IMR-90 (cell line): Measurements from ENCODE around the gene SHROOM3. TPM values are rescaled to one million over a fixed set of nuclear protein-coding genes. Genes with fewer than 3 reads are reported as not detected.

Experiments
- ATAC-seq: fragments of 200-7000 bp; cut with Tn5 transposase; 2 replicates; pipeline ENCODE4 v1.9.1; 2020; ENCODE audit warnings: low read depth, mild to moderate bottlenecking, moderate library complexity
- BruUV-seq: library from RNA; stranded (reverse); fragments of 400-500 nt; replicated peaks from 2 replicates; lab custom pipeline; 2021; lab: Mats Ljungman, UMichigan
- CTCF ChIA-PET: fragments of 300-600 bp; formaldehyde crosslinking; extraction: SDS; loops from one replicate; lab custom pipeline; 2021; ENCODE audit warnings: antibody characterized with exemption; lab: Yijun Ruan, JAX
- POLR2A ChIA-PET: fragments of 300-600 bp; sonication (Branson Sonifier 250); formaldehyde crosslinking; loops from one replicate; lab custom pipeline; 2022; ENCODE audit warnings: antibody characterized with exemption; ENCODE audit not compliant: unreplicated experiment; lab: Charles Lee
- DNase-seq: peaks from one replicate; pipeline ENCODE4 v3.0.0; 2013
- H2AFZ ChIP-seq: replicated peaks from 2 replicates; pipeline ENCODE3; 2013; ENCODE audit warnings: low read length, mild to moderate bottlenecking; ENCODE audit not compliant: poor library complexity
- H2AK5ac ChIP-seq: 2 replicates; pipeline ENCODE4 v1.6.1; 2013; ENCODE audit warnings: low read depth, low read length, inconsistent platforms
- H2AK9ac ChIP-seq: replicated peaks from 2 replicates; pipeline ENCODE3; 2013; ENCODE audit warnings: mild to moderate bottlenecking, low read depth, low read length, moderate library complexity; ENCODE audit not compliant: poor library complexity
- H2BK120ac ChIP-seq: 2 replicates; pipeline ENCODE4 v1.6.1; 2013; ENCODE audit warnings: low read depth, low read length, inconsistent platforms
- H2BK15ac ChIP-seq: 3 replicates; pipeline ENCODE4 v1.6.1; 2013; ENCODE audit warnings: low read depth, low read length, inconsistent platforms
- H2BK20ac ChIP-seq: 2 replicates; pipeline ENCODE4 v1.6.1; 2013; ENCODE audit warnings: low read depth, mild to moderate bottlenecking, inconsistent platforms, low read length, moderate library complexity
- H2BK5ac ChIP-seq: 2 replicates; pipeline ENCODE4 v1.6.1; 2013; ENCODE audit warnings: mild to moderate bottlenecking, low read depth, low read length, inconsistent platforms; ENCODE audit not compliant: poor library complexity, severe bottlenecking
- H3K14ac ChIP-seq: replicated peaks from 2 replicates; pipeline ENCODE4 v1.6.1; 2013; ENCODE audit warnings: low read depth, low read length, inconsistent platforms
- H3K18ac ChIP-seq: 2 replicates; pipeline ENCODE4 v1.6.1; 2013; ENCODE audit warnings: low read depth, low read length, control low read depth
- H3K23ac ChIP-seq: 2 replicates; pipeline ENCODE4 v1.6.1; 2013; ENCODE audit warnings: low read depth, low read length, inconsistent platforms
- H3K27ac ChIP-seq: 2 replicates; pipeline ENCODE4 v1.5.1; 2013; ENCODE audit warnings: mild to moderate bottlenecking, control low read depth, low read length; ENCODE audit not compliant: insufficient read depth
- H3K27me3 ChIP-seq: 2 replicates; pipeline ENCODE4 v1.6.1; 2013; ENCODE audit warnings: low read length; ENCODE audit not compliant: control insufficient read depth, insufficient read depth
- H3K36me3 ChIP-seq: 2 replicates; pipeline ENCODE4 v1.6.1; 2013; ENCODE audit warnings: low read length, mixed read lengths; ENCODE audit not compliant: control insufficient read depth, insufficient read depth
- H3K4ac ChIP-seq: 2 replicates; pipeline ENCODE4 v1.6.1; 2013; ENCODE audit warnings: low read depth, low read length, inconsistent platforms
- H3K4me1 ChIP-seq: 2 replicates; pipeline ENCODE4 v1.6.1; 2013; ENCODE audit warnings: low read length, mixed read lengths; ENCODE audit not compliant: control insufficient read depth, insufficient read depth
- H3K4me2 ChIP-seq: 2 replicates; pipeline ENCODE4 v1.6.1; 2013; ENCODE audit warnings: low read depth, mild to moderate bottlenecking, control low read depth, low read length, moderate library complexity
- H3K4me3 ChIP-seq: 2 replicates; pipeline ENCODE4 v1.5.1; 2013; ENCODE audit warnings: low read depth, mild to moderate bottlenecking, control low read depth, low read length, moderate library complexity; ENCODE audit not compliant: insufficient read depth
- H3K56ac ChIP-seq: 2 replicates; pipeline ENCODE4 v1.6.1; 2013; ENCODE audit warnings: low read length, inconsistent platforms; ENCODE audit not compliant: insufficient read depth; ENCODE audit errors: extremely low read depth
- H3K79me1 ChIP-seq, 2 experiments: 2 replicates each; pipeline ENCODE4 v1.6.1; 2013; ENCODE audit warnings: low read length in 2 of 2, inconsistent platforms in 1 of 2, low read depth in 1 of 2
- H3K9ac ChIP-seq: 2 replicates; pipeline ENCODE4 v1.6.1; 2013; ENCODE audit warnings: low read depth, low read length, control low read depth
- H3K9me1 ChIP-seq: 2 replicates; pipeline ENCODE4 v1.6.1; 2013; ENCODE audit warnings: low read length, inconsistent platforms; ENCODE audit not compliant: insufficient read depth
- H3K9me3 ChIP-seq: 2 replicates; pipeline ENCODE4 v1.6.1; 2013; ENCODE audit warnings: low read length; ENCODE audit not compliant: control insufficient read depth, insufficient read depth
- H4K20me1 ChIP-seq: 2 replicates; pipeline ENCODE4 v1.6.1; 2013; ENCODE audit warnings: low read length, inconsistent platforms; ENCODE audit not compliant: insufficient read depth
- H4K5ac ChIP-seq: 2 replicates; pipeline ENCODE4 v1.6.1; 2013; ENCODE audit warnings: mild to moderate bottlenecking, low read depth, low read length, control low read depth
- H4K8ac ChIP-seq, 2 experiments: 2 replicates each; pipeline ENCODE4 v1.6.1; 2013; ENCODE audit warnings: low read depth in 2 of 2, low read length in 2 of 2, control low read depth in 1 of 2, inconsistent platforms in 1 of 2
- H4K91ac ChIP-seq: 2 replicates; pipeline ENCODE4 v1.6.1; 2013; ENCODE audit warnings: low read depth, low read length, inconsistent platforms; ENCODE audit not compliant: insufficient read depth
- BHLHE40 ChIP-seq: fragments of 150-350 bp; IDR thresholded peaks from 2 replicates; pipeline ENCODE4 v1.6.1; 2016; ENCODE audit warnings: mild to moderate bottlenecking, low read depth, low read length
- CEBPB ChIP-seq: IDR thresholded peaks from 2 replicates; pipeline ENCODE4 v1.6.1; 2012; ENCODE audit warnings: low read depth, low read length, improper control_type of control experiment
- CHD1 ChIP-seq: IDR thresholded peaks from 2 replicates; pipeline ENCODE4 v1.6.1; 2012; ENCODE audit warnings: low read depth, low read length, improper control_type of control experiment
- FOS ChIP-seq: fragments of 150-350 bp; IDR thresholded peaks from 2 replicates; pipeline ENCODE4 v1.6.1; 2016; ENCODE audit warnings: low read depth, low read length
- MAFK ChIP-seq: IDR thresholded peaks from 2 replicates; pipeline ENCODE4 v1.6.1; 2012; ENCODE audit warnings: low read depth, low read length, improper control_type of control experiment
- MAZ ChIP-seq: IDR thresholded peaks from 2 replicates; pipeline ENCODE4 v1.6.1; 2012; ENCODE audit warnings: low read depth, mild to moderate bottlenecking, low read length, improper control_type of control experiment, moderate library complexity, borderline replicate concordance
- MXI1 ChIP-seq: IDR thresholded peaks from 2 replicates; pipeline ENCODE4 v1.6.1; 2012; ENCODE audit warnings: low read depth, mild to moderate bottlenecking, low read length, moderate library complexity, borderline replicate concordance
- NFE2L2 ChIP-seq: fragments of 150-350 bp; IDR thresholded peaks from 2 replicates; pipeline ENCODE4 v1.6.1; 2016; ENCODE audit warnings: low read depth, mild to moderate bottlenecking, low read length
- POLR2A ChIP-seq: IDR thresholded peaks from 2 replicates; pipeline ENCODE4 v1.6.1; 2012; ENCODE audit warnings: mild to moderate bottlenecking, low read depth, low read length
- RAD21 ChIP-seq: IDR thresholded peaks from 2 replicates; pipeline ENCODE4 v1.6.1; 2012; ENCODE audit warnings: low read length, improper control_type of control experiment
- RCOR1 ChIP-seq: IDR thresholded peaks from 2 replicates; pipeline ENCODE4 v1.6.1; 2012; ENCODE audit warnings: mild to moderate bottlenecking, low read length, improper control_type of control experiment; ENCODE audit not compliant: insufficient replicate concordance
- RFX5 ChIP-seq: IDR thresholded peaks from 2 replicates; pipeline ENCODE4 v1.8.0; 2012; ENCODE audit warnings: low read depth, mild to moderate bottlenecking, low read length, moderate library complexity
- SMC3 ChIP-seq: fragments of 150-350 bp; IDR thresholded peaks from 2 replicates; pipeline ENCODE4 v1.6.1; 2016; ENCODE audit warnings: low read depth, mild to moderate bottlenecking, antibody characterized with exemption, low read length, moderate library complexity
- USF2 ChIP-seq: fragments of 150-350 bp; IDR thresholded peaks from 2 replicates; pipeline ENCODE4 v1.6.1; 2017; ENCODE audit warnings: mild to moderate bottlenecking, antibody characterized with exemption, low read length, low read depth
- WGBS, 2 experiments: methylation state at CpG; one replicate each; pipeline versions ENCODE4 v1.1.5 to v1.1.7; 2013; ENCODE audit warnings: missing lambda C conversion rate in 2 of 2; ENCODE audit not compliant: insufficient read length in 1 of 2; ENCODE audit errors: extremely low coverage in 2 of 2; 5-methylcytosine and 5-hydroxymethylcytosine counted together
- dilution Hi-C: fragments of 300-500 bp; cut with HindIII; formaldehyde crosslinking; loops from one replicate; pipeline ENCODE4 v1.14.3; 2018; ENCODE audit warnings: low sequenced_read_pairs; ENCODE audit not compliant: unreplicated experiment
- in situ Hi-C: fragments of 300-500 bp; cut with MboI; formaldehyde crosslinking; loops from 3 replicates; pipeline ENCODE4 v1.14.3; 2019; ENCODE audit warnings: low sequenced_read_pairs, inconsistent platforms, mixed read lengths
- intact Hi-C: fragments of 100-400 bp; cut with micrococcal nuclease; formaldehyde crosslinking; loops from 2 replicates; pipeline ENCODE4 v1.10.0; 2022
- polyA plus RNA-seq, 3 experiments: library from polyadenylated mRNA; depleted of rRNA; stranded (reverse); fragments of >200 nt; gene quantifications; 2 replicates each; pipeline ENCODE4 v1.2.3, GENCODE V29; 2012; ENCODE audit warnings: low replicate concordance in 1 of 3
- total RNA-seq: library from RNA; depleted of rRNA; stranded (reverse); fragments of >200 nt; gene quantifications from 2 replicates; pipeline ENCODE4 v1.2.3, GENCODE V29; 2012
- TF ChIP-seq, protein P1 (sequence below): fragments of 150-350 bp; IDR thresholded peaks from 2 replicates; pipeline ENCODE4 v1.6.1; 2016; ENCODE audit warnings: low read depth, mild to moderate bottlenecking, low read length, moderate library complexity, borderline replicate concordance
- TF ChIP-seq, protein P2 (sequence below): conservative IDR thresholded peaks from 2 replicates; pipeline ENCODE4 v1.5.1; 2012; ENCODE audit warnings: mild to moderate bottlenecking, low read depth, low read length, improper control_type of control experiment

Gene SHROOM3
- total and polyA plus RNA-seq, 2 of the 4 experiments (the other 2 are of a cell fraction) = 10.8 to 19.5 TPM

DNA sequence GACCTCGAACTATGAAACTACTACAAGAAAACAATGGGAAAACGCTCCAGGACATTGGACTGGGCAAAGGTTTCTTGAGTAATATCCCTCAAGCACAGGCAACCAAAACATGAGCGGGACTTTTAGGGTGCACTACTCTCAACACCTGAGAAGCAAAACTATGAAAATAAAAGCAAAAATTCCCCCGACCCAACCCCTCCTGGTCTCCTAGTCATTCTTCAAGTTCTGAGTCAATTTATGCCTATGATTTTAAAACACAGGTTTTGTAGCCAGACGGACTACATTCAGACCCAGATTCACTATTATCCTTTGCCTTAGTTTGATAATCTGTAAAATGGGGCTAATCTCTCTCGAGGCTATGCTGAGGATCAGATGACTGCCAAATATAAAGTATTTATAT, 365.9 kb downstream of the SHROOM3 start:
- no peak overlapping the region for H2AK5ac ChIP-seq
- H4K20me1 ChIP-seq = no peaks in the 10 kb centered on the region
- no peaks in the 10 kb centered on the region for H3K36me3 ChIP-seq
- no peak overlapping the region for H3K9ac ChIP-seq
- H2AK9ac ChIP-seq = no peak overlapping the region
- no peak overlapping the region for H2BK15ac ChIP-seq
- no CpG with 5 or more reads among the region's 6 CpGs for WGBS, 2 experiments
- no peak overlapping the region for H3K14ac ChIP-seq
- in situ Hi-C loops = no loop called here
- no peak for DNase-seq
- H3K4ac ChIP-seq = no peak overlapping the region
- H3K9me3 ChIP-seq = no peaks in the 10 kb centered on the region
- H3K27me3 ChIP-seq = no peaks in the 10 kb centered on the region
- no peak overlapping the region for H3K27ac ChIP-seq
- H3K4me1 ChIP-seq = peaks cover 6% of the 10 kb centered on the region
- no peak overlapping the region for H2BK120ac ChIP-seq
- H2BK5ac ChIP-seq = no peak overlapping the region
- no peak overlapping the region for H4K5ac ChIP-seq
- BruUV-seq = no TSS peak
- H3K23ac ChIP-seq = no peak overlapping the region
- no peak overlapping the region for H4K8ac ChIP-seq
- intact Hi-C loops = no loop called here
- H2BK20ac ChIP-seq = no peak overlapping the region
- TF ChIP-seq, protein P1, sequence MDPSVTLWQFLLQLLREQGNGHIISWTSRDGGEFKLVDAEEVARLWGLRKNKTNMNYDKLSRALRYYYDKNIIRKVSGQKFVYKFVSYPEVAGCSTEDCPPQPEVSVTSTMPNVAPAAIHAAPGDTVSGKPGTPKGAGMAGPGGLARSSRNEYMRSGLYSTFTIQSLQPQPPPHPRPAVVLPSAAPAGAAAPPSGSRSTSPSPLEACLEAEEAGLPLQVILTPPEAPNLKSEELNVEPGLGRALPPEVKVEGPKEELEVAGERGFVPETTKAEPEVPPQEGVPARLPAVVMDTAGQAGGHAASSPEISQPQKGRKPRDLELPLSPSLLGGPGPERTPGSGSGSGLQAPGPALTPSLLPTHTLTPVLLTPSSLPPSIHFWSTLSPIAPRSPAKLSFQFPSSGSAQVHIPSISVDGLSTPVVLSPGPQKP = no peak
- TF ChIP-seq USF2 (no peak), CEBPB (no peak), NFE2L2 (no peak), RFX5 (no peak), BHLHE40 (no peak), SMC3 (no peak), MAZ (no peak), RCOR1 (no peak), CHD1 (no peak), RAD21 (no peak), POLR2A (no peak), MAFK (no peak), MXI1 (no peak), FOS (no peak)
- TF ChIP-seq, protein P2, sequence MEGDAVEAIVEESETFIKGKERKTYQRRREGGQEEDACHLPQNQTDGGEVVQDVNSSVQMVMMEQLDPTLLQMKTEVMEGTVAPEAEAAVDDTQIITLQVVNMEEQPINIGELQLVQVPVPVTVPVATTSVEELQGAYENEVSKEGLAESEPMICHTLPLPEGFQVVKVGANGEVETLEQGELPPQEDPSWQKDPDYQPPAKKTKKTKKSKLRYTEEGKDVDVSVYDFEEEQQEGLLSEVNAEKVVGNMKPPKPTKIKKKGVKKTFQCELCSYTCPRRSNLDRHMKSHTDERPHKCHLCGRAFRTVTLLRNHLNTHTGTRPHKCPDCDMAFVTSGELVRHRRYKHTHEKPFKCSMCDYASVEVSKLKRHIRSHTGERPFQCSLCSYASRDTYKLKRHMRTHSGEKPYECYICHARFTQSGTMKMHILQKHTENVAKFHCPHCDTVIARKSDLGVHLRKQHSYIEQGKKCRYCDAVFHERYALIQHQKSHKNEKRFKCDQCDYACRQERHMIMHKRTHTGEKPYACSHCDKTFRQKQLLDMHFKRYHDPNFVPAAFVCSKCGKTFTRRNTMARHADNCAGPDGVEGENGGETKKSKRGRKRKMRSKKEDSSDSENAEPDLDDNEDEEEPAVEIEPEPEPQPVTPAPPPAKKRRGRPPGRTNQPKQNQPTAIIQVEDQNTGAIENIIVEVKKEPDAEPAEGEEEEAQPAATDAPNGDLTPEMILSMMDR = no peak
- no peak overlapping the region for H4K91ac ChIP-seq
- H3K56ac ChIP-seq = no peak overlapping the region
- 0 out of 2 replicates have a peak, but pooled peaks cover 8% of the 10 kb centered on the region for H3K9me1 ChIP-seq
- H3K4me2 ChIP-seq = no peak overlapping the region
- dilution Hi-C loops = no loop called here
- H2AFZ ChIP-seq = no peak overlapping the region
- H3K18ac ChIP-seq = no peak overlapping the region
- ChIA-PET POLR2A (no interaction called here), CTCF (no interaction called here)
- H3K4me3 ChIP-seq = no peak overlapping the region
- no peaks in the 10 kb centered on the region for H3K79me1 ChIP-seq
- no peak for ATAC-seq
